T follicular helper cell (primary cell): ENCODE data around the gene OBSL1.
A peak's percentile ranks its signal among the peaks of the same experiment; 100 is the strongest.

Source experiments
- DNase-seq: peaks from one replicate; pipeline ENCODE4 v3.0.0-alpha.2; 2020; ENCODE audit warnings: low read depth

Gene OBSL1

DNA sequence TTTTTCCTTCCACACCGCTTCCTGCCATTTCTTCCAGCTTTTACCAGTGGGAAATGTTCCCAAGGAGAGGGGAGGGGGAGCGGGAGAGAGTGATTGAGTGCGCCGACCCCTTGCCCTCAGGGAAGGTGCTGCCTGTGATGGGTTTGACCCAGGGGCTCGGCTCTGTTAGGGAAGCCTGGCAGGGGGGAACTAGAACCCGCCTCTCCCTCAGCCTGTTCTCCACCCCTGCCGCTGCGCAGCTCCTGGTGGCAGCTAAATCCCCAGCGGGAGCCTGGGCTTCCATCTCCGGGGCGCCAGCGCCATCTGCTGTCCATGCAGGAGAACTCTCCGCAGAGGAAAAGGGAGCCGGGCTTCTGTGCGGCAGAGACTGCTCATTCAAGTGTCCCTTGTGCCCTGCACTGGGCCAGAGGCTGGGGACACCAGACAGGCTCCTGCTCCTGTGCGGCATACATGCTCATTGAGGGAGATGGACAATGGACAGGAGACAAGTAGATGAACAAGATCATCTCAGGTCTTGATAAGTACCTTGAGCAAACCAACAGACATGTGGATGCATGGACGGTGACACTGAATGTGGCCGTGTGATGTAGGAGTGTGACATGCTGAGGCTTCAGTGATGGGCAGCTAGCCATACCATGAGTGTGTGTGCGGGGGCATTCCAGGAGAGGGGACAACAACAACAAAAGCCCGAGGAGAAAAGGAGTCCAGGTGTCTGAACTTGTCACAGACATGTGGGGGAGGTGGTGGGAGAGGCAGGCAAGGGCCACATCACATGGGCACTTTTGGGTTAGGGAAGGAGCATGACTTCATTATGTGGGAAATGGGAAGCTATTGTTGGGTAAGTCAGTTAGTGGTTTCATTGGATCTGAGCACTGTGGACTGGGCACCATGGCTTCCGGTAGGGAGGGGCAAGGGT is 41.0 kb downstream of the OBSL1 start:
- DNase-seq: peak; percentile 73

DNA sequence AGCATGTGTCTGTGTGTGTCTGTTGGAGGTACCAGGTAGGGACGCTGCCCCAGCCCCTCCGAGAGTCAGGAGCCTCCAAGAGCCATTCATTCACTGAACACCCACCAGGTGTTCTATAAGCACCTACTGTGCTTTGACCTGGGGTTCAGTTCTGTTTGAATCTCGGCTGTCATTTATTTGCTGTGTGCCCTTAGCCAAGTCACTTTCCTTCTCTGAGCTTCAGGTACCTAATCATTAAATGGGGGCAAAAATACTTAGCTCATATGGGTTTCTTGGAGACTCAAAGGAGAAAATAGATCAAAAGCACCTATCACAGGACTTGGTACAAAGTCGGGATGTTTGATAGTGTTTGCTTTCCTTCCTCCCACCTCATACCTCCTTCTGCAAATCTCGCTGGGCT is 43.9 kb downstream of the OBSL1 start:
- no peak for DNase-seq

DNA sequence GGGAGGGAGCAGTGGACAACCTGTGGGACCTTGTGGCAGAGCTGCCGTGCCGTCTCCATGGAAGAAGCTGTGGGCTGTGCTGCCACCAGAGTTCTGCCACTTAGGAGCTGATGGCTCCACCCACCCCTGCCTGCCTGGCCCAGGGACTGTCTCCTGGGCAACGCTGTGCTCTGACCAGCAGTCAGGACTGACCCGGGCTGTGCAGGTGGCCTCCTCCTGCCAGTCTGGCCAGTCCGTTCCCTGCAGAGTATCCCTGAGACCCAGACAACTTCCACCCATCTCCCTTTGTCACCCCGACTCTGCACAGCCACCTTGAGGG is 44.3 kb downstream of the OBSL1 start:
- no peak for DNase-seq

DNA sequence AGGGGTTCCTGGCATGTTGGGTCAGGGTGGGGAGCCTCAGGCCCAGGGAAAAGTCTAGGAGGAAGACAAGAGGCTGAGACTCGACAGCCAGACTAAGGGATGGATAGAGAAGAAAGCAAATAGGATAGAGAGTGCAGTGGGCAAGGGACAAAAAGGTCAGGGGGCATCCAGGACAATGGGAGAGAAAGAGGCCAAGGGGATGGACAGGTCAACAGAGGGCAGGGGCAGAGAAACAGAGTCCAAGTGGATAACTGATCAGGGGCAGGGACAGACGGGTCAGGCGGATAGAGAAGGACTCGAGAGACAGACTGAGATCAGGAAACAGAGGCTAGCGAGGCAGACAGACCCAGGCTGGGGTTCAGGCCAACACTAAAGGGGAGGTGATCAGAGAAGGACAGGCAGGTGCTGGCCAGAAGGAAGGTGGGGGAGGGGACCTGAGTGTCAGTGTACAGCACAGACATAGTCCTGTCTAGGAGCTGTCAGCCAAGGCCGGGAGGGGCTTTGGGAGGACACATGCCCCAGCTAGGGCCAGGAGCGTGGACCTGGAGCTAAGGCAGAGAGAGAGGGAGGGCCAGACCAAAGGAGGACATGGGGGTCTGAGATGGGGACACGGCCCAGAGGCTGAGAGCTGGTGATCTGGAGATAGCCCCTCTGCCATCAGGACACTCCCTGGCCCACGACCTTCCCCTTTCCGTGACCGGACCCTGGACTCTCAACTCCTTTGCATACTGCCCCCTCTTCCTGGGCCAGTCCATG is 44.8 kb downstream of the OBSL1 start:
- no peak for DNase-seq

DNA sequence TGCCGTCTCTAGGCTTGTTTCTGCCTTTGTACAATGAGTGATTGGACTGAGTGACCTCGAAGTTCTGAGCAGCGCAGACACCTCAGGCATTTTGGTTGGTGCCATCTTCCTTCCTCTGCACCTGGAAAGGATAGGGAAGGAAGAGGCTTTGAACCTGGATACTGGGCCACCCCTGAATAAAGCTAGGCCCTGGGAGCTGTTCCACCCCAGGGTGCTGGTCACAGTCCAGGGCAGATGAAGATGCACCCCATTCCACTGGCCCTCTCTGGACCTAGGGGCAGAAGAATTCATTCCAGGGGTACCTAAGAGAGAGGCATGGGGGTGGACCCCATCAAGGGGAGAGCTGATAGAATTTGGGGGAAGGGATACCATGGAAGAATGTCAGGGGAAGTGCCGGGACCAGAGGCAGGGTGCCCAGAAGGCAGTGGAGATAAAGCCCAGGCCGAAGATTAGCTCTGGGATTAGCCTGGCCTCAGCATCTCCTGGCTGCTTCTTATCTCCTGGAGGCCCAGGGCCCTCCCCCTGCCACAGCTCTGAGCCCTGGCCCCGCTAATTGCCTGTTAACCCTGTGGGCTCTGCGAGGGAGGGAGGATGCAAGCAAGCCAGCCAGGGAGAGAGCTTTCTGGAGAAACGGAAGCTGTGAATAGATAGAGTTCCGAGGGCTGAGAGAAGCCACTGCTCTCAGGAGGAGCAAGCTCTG is 45.7 kb downstream of the OBSL1 start:
- no peak for DNase-seq

DNA sequence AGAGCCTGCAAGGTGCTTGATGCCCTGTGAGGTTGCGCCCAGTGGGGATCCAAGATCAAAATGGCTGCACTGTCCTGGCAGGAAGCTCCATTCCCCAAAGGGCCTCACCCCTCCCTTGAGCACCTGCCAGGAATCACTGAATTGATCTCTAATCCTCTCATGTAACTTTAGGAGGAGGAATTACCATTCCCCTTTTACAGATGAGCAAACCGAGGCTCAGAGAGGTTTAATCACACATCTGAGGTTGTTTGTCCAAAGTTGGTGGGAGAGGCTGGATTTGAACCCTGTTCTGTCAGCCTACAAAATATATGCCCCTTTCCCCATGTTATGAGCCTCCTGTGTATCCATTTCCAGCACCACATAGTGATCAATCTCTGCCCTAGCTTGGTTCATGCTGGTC is 46.5 kb downstream of the OBSL1 start:
- DNase-seq: no peak

DNA sequence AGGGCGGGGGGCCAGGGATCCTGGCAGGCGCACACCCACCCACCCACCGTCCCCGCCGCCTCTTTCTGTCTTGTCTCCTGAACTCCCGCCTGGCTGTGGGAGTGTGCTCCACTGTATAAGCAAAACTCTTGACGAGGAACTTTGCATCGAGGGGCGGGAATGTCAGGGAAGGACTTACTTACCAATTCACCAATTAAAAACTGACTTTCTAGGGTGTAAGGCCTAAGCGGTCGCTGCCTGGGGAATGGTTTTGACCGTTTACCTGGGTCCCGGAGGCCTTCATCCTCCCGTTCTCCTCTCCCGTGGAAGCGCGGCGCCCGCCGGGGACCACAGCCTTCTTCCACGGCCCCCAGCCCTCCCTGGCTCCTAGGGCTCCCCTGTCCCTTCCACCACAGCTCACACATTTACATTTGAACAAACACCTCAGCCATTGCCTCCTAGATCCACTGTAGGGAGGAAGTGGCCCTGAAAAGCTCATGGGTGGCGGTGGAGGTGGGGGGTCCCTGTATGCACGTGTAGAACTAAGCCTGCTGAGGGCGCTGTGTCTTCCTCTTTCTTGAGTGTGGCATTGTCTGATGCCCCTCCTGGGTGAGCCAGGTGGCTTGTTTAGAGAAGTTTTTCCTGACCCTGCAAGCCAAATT is 48.2 kb downstream of the OBSL1 start:
- DNase-seq: no peak

DNA sequence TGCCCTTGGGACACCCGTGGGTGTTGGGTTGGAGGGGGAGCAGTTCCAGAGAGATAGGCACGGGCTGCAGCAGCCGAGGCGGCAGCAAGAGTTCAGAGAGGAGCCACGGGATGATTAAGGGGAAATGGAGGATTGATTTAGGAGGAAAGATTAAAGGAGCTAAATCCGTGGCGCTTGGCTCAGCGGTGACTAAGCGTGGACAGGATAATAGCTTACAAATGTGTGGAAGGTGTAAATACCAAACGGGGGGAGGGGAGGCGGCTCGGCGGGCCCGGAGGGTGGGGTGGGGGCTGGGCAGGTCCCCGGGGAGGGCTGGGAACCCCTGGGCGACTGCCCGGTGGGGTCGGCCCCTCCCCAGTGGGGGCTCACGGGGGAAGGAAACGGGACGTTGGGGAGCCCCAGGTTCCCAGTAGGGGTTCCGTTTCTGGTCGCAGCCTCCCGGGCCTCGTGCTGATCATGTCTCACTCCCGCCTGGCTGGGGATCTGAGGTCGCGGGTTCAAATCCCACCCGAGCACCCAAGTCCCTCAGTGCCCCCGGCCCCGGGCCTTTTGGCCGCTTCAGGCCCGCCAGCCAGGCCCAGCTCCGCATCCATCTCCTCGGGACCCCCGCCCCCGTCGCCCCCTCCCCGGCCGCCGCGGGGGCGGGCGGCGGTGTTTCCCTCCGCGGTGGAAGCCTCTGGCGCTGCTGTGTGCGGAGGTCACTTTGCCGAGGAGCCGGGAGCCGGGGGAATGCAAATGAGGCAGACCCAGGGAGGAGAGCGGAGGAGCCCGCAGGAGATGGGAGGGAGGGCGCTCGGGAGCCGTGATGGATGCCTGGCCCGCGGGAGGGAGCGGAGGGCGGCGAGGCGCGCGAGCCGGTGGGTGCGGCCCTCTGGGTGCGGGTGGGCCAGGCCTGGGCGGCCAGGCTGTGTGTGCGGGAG is 49.0 kb downstream of the OBSL1 start:
- no peak for DNase-seq

DNA sequence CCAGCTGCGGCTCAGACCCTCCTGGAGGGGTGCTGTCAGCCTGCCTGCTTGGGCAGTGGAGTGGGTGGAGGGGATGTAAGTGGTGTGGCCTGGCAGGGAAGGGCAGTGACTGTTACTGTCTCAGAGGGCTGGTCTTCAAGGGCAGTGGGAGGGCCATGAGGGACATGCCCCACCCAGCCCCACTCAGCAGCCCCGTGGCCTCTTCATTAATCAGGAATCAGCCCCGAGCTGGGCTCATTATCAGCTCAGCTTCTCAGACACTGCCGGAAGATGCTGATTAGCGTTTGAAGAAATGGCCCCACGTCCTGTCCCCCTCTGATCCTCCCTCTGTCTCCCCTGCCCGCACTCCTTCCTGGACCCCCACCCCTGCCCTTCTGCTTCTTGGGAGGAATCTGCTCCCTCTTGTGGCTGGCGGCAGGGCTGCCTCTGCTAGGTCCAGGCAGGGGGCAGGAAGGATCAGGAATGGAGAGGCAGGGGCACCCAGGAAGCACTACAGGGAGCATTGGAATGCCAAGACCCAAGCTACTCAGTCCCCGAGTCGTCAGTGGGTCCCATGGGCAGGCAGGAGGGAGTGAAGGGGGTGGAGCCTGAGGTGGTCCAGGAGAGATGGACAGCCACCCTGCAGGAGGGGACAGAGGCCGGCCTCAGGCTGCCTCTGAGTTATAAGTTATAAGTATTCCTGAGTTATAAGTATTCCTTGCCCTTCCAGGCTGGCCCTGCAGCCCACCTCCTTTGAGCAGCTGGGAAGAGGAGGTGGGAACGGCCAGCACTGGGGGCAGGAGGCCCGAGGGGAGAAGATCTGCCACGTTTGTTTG is 50.1 kb downstream of the OBSL1 start:
- DNase-seq: no peak

DNA sequence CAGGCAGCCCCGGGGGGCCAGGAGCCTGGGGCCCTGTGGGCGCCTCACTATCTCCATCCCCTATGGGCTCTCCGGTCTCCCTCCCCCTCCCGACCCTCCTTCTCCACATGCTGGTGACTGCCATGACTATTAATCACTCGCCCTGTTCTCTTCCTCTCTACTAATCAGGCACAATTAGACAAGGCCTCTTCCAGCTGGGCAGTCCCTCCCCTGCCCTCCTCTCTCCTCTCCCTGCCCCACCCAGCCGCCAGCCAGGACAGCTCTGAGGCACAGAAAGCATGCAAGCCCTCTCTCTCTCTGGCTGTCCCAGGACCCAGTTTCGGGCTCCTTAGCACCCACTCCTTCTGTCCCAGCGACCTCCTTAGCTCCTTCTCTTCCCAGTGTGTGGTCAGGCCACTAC is 51.3 kb downstream of the OBSL1 start:
- no peak for DNase-seq

DNA sequence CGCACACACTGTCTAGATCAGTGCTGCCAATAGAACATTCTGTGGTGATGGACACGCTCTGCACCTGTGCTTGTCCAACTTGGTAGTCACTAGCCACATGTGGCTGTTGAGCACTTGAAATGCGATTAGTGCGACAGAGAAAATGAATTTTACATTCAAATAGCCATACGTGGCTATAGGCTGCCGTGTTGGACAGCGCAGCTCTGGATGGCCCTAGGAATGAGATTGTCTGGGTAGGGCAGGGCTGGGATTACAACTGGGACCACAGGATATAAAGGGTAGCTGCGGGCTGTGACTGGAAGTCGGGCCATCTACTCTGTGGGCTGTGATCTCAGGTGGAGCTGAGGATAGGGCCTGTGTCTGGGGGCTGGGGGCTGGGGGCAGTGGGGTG is 51.8 kb downstream of the OBSL1 start:
- DNase-seq: no peak

DNA sequence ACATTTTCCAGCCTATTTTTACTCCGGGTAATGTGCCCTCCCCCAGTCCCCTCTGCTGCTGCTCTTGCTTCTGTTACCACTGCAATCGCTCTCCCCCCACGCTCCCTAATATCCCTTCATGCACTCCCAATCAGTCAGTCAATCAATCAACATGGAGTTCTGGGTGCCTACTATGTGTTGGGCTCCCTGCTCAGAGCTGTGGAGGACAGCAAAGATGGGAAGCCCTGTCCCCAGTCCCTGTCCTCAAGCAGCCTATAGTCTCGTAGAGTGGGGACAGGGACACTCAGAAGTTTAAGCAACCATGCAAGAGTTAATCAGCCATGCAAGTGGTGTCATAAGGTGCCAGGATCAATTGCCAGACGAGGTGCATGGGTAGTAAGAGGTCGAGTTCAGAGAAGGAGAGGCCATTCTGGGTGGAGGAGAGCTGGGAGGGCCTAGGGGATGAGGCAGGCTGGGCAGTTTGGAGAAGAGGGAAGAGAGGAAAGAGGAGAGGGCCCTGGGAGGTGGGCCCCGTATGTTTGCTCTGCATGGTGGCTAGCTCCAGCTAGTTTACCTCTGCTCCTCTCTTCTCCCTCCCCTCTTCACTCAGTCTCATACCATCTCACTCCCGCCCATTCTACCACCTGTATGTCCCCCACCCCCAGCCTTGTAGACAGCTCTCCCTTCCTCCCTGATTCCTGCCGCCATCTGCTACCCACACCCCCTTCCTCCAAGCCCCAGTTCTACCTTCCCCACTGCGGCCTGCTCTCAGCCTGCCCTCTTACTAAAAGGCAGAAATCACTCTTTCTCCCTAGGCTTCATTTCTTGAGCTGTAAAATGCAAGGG is 53.2 kb downstream of the OBSL1 start:
- no peak for DNase-seq

DNA sequence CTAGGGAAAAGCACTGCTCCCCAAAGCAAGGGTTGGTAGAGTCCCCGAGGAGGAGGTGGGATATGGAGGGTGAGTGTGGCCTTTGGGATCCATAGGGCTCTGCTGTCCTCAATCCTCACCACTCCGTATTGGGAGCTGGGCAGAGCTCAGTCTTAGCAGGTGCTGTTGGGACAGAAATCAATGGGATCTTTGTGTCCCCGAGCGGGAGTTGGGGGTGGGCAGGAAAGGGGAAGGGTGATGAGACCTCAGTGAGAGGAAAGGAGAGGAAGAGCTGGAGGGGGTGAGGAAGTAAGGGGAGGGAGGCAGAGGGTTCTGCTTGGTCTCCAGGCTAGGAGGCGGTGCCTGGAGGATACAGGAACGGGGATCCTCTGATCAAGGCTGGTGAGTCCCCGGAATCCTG is 54.5 kb downstream of the OBSL1 start:
- no peak for DNase-seq

DNA sequence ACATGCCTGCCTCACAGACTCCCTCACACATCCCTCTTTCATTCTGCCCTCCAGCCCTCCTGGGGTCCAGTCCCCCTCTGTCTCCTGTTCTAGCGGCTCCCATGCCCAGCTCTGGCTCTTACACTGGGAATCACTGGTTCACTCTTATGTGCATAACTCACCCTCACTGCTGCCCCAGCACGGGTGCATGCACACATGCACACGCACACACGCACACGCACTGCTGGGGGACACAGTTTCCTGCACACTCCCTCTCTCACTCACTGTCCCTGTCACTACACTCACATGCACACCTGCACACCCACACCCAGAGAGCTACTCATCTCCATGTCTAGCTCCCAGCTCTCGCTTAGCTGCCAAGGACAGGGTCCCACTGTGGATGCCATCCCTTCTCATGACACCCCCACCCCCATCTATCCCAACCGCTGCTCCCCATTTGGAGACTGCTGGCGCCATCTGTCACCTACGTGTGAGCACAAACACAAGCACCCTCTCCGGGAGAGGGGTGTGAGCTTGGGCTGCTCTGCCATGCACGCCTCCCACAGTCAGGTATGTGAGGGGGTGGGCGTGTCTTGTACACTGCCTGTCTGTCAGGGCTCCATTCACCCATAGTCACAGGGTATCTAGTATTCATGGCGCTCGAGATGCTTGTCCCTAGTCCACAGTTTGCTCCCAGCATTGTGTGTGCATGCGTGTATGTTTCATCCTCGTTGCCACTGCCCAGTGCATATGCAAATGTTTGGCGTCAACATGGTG is 55.3 kb downstream of the OBSL1 start:
- no peak for DNase-seq

DNA sequence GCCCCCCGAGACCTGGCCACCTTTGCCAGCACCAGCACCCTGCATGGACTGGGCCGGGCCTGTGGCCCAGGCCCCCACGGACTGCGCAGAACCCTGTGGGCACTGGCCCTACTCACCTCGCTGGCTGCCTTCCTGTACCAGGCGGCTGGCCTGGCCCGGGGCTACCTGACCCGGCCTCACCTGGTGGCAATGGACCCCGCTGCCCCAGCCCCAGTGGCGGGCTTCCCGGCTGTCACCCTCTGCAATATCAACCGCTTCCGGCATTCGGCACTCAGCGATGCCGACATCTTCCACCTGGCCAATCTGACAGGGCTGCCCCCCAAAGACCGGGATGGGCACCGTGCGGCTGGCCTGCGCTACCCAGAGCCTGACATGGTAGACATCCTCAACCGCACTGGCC is 56.5 kb downstream of the OBSL1 start:
- DNase-seq: no peak

DNA sequence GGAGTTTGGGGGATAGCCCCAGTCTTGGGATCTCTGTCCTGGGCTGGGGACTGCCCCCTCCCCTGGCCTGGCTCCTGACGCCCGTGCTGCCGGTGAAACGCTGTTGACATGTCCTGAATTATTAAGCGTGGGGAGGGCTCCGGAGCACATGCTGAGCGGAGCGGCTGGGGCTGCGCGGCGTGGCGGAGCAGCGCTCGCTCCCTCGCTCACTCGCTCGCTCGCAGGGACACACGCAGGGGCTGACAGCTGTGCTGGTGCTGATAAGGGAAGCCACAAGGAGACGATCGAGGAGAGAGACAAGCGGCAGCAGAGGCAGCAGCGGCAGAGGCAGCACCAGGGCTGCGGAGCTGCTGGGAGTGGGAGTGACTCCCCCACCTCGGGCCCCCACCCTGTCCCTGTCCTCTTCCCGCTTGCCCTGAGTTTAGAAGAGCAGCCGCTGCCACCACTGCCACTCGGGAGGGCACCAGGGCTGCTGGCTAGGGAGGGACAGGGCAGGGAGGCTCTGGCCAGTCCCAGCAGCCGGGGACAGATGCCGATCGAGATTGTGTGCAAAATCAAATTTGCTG is 57.1 kb downstream of the OBSL1 start, which contains the start of gene ASIC4:
Gene ASIC4, plus strand, starts transcription at position 287 of the 566 bp plus-strand sequence. Its CDS starts 243 bp downstream, at position 530.
- DNase-seq: no peak

DNA sequence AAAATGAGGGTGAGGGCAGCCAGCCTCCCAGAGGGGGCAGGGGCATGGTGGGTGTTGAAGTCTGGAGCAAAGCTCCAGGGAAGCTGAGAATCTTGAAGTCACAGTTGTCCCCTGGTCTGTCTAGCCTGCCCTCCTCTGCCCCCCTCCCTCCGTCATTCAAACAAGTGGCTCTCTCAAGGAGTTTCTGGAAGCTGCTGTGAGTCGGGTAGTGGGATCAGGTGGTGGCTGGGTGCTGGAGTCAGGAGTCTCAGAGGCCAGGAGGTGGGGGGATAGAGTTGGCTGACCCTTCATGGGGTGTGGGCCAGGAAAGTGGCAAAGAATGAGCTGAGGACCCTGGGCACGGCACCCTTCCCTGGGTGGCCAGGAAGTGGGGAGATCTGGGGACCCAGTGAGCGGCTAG is 57.6 kb downstream of the OBSL1 start:
- no peak for DNase-seq

DNA sequence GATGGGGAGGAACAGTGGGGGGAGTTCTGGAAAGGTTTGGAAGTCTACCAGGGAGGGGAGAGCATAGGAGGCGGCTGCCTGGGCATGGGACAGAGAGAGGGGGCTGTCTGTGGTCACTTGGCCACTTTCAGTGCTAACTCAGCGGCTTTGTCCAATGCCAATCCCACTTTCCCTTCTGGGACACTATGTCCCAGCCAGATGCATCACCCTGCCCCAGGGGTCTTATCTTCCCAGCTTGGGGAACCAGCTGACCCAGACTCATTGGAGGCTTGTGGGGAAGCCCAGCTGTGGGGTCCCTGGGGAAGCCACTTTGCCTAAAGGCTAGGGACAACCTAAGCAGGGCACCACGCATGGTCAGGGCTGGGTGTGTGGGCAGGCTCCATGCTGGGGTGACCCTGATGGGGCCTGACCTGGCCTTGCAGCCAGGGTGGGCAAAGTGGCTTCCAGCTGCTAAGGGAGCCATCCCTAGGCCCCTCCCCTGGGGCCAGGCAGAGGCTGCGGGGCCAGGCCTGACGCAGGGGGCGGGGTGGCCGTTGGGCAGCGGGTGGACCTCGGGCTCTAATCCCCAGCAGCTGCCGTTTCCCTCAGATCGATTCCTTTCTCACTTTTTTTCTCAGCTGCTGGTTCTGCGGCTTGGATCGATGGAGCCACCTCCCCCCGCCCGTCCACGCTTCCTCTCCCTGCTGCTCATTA is 58.7 kb downstream of the OBSL1 start:
- DNase-seq: no peak
